Right ventricle myocardium superior (tissue), 1 donor: ENCODE measurements around the gene CCDC167. TPM values are rescaled to one million over a fixed set of nuclear protein-coding genes. Genes with fewer than 3 reads are reported as not detected.

Source experiments
- ATAC-seq: fragments of 200-7000 bp; cut with Tn5 transposase; one replicate; pipeline ENCODE4 v1.9.1; 2020; ENCODE audit warnings: mild to moderate bottlenecking; ENCODE audit not compliant: poor library complexity
- DNase-seq: peaks from one replicate; pipeline ENCODE4 v3.0.0-alpha.2; 2020
- intact Hi-C: fragments of 100-400 bp; cut with DNase I; formaldehyde crosslinking; loops from one replicate; pipeline ENCODE4 v1.11.2; 2022
- total RNA-seq: library from RNA; stranded (reverse); fragmentation: NEBNext Ultra II Directional; extraction: Animal tissue kit (Norgen Biotek cat#: 25700); gene quantifications from one replicate; pipeline ENCODE4 v1.2.1, GENCODE V29; 2021
- donor health status: DM: no; HTN: yes; CAD: no; lungs with severe emphysema.

CCDC167 gene
- total RNA-seq, 1 donor from 2014 or later, result 24.4 TPM

DNA sequence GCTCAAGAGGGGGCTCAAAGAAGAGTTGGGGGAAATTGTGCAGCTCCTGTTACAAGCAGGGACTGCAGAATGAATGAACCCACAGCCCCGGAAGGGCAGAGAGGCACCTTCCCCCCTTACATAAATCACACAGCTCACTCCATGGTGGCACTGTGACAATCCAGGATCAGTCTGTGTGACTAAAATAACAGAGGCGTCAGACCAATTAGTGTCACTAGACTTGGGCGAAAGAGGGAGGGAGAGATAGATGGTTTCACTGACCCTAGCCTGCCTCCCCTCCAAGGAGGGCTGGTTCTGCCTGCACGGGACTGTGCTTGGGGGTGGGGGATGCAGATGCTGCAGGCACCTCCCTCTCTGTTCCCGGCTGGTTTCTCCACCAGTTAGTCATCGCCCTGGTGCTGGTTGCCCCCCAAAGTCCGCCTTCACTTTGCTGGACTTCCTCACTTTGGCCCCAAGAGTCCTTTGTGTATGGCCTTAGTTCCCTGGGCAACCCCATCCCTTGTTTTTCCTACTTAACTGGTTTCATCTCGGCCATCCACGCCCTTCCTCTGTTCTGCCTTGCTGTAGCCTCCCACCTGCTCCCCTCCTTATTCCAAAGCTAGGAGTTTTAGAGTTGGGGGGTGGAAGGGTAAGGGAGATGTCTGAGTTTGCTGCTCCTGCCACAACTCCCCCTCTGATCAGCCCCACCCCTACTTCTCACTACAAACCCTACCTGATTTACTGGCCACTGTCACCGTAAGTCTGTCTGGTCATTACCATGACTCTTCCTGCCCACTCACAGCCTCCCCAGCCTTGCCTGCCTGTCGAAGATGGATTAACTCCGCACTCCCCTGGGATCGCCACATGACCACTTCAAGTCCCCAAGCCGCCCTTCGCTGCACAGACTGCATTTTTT, 17.7 kb downstream of the CCDC167 start:
- ATAC-seq (peak; percentile 83), DNase-seq (no peak)
- intact Hi-C loops, result loop anchor here (5.0 kb wide), 1 partner anchor 210 kb away; no protein-coding TSS in a partner anchor

GRCh38 chr6:37480951-37481534, 18.6 kb downstream of the CCDC167 start:
- no peak for DNase-seq
- intact Hi-C loops, result loop anchor here (5.0 kb wide), 1 partner anchor 211 kb away; no protein-coding TSS in a partner anchor
- no peak for ATAC-seq

- ATAC-seq, result no peak
- no peak for DNase-seq
- intact Hi-C loops, result loop anchor here (5.0 kb wide), 1 partner anchor 212 kb away; no protein-coding TSS in a partner anchor
Measured at GRCh38 chr6:37480118-37480736, 19.5 kb downstream of the CCDC167 start.

- intact Hi-C loops, result no loop called here
- DNase-seq (no peak), ATAC-seq (no peak)
Measured at GRCh38 chr6:37479266-37479854, 20.3 kb downstream of the CCDC167 start.

GRCh38 chr6:37478827-37479226, 20.9 kb downstream of the CCDC167 start:
- no peak for ATAC-seq
- DNase-seq, result no peak
- intact Hi-C loops, result no loop called here

GRCh38 chr6:37477656-37478435, 21.8 kb downstream of the CCDC167 start:
- ATAC-seq, result no peak
- intact Hi-C loops, result no loop called here

GRCh38 chr6:37477191-37477590, 22.5 kb downstream of the CCDC167 start:
- DNase-seq, result no peak
- no peak for ATAC-seq
- intact Hi-C loops, result no loop called here

More at GRCh38 chr6:37477656-37478435, 21.8 kb downstream of the CCDC167 start:
- no peak for DNase-seq

DNA sequence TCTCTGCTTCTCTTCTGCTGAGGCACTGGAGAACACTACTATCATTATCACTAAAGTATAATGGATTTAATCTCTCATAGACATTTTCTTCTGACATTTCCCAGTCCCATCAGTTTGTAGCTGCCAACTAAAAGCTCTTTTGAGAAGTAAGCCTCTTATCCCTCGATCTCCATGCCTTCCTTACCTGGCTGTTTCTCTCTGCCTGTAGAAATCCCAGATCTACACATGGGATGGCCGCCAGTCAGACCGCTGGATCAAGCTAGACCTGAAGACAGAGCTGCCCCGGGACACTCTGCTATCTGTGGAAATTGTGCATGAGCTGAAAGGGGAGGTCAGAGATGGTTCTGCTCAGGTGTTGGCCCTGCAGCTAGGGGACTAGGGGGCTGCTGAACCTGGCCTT, 25.4 kb downstream of the CCDC167 start:
- DNase-seq (no peak), ATAC-seq (no peak)
- intact Hi-C loops, result no loop called here

DNA sequence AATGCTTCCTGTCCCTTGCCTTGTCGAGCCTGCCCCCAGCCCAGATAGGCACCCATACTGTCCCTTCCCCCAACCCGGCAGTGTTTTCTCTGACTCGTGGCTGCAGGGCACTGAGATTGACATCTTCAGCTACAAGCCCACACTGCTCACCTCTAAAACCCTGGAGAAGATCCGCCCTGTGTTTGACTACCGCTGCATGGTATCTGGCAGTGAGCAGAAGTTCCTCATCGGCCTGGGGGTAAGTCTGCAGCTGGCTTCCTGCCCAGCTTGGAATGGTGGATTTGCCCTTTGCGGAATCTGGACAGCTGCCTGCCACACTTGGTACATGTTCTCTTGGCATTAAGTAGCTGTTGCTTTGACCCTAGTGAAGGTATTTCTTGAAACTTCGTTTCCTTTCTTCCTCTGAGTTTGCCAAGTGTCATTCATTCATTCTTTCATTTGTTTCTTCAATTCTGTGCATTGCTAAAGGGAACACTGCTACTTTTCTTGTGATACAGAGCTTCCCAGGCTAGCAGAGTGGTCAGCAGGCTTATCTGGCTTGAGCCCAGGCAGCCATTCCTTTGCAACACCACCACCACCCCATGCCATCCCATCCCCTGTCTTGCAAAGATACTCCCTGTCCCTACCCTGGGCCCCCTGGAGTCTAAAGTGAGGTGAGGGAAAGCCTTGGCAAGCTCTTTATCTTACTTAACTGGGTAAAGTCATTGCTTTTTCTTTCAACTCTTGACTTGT, 26.2 kb downstream of the CCDC167 start:
- ATAC-seq (peak; percentile 89), DNase-seq (peak; percentile 82)
- intact Hi-C loops, result no loop called here

GRCh38 chr6:37467718-37468117, 32.0 kb downstream of the CCDC167 start:
- intact Hi-C loops, result no loop called here
- ATAC-seq (no peak), DNase-seq (no peak)

DNA sequence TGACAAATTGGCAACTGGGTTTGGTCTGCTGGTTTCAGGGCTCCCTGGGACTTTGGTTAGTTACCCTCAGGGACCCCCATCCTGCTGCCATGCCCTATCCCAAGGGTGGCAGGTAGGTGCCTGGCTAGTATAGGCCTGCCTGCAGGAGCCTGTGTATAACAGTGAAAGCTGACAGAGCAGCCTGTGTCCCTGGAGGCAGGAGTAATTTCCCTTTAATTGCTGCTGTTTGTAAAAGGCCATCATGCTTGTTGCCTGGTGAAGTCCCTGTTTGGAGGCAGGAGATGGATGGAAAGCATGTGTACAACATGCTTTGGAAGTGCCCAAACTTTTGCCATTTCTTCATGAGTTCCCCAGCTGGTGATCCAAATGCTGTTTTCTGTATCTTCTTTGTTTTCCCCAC, 36.6 kb downstream of the CCDC167 start:
- DNase-seq, result no peak
- intact Hi-C loops, result no loop called here
- no peak for ATAC-seq

DNA sequence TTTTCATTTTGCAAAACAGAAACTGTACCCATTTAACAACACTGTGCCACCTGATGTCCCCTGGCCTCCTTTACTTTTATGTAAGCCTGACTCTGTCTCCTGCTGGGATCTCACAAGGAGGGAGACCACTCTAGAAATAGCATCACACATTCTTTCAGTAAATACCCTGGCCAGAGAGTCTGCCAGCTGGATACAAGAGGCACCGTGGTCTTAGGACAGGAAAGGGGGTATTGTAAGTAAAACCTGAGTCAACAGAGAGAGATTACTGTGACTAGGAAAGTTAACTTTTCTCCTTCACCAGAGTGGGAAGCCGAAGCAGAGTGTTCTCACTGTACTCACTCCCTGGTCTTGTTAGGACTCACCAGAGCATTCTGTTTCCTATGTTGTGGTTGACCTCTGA, 38.9 kb downstream of the CCDC167 start:
- ATAC-seq (no peak), DNase-seq (no peak)
- intact Hi-C loops, result no loop called here

- ATAC-seq (no peak), DNase-seq (no peak)
- intact Hi-C loops, result no loop called here
Measured at GRCh38 chr6:37459981-37460800, 39.5 kb downstream of the CCDC167 start.

DNA sequence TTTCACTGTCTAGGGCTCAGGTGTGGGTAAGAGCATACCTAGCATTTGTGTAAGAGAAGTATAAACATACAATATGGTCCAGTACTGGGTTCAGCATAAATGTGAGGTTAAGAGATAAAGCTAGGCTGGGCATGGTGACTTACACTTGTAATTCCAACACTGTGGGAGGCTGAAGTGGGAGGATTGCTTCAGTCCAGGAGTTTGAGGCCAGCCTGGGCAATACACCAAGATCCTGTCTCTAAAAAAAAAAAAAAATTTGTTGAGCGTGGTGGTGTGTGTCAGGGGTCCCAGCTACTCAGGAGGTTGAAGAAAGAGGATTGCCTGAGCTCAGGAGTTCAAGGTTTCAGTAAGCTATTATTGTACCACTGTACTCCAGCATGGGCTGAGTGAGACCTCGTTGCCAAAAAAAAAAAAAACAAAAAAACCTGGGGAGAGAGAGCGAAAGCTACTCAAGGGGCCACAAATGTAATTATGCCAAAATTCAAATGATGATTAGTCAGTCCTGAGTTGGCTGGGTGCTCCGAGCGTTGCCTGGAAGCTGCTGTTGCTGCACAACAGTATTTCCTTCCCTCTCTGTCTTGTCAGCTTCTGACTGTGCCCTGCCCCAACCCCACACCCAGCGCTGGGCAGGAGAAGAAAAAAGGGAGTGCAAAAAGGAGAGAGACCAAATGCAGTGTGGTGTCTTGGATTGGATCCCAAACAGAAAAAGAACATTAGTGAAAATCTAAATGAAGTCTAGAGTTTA, 42.7 kb downstream of the CCDC167 start:
- ATAC-seq, result peak; percentile 60
- peak; percentile 54 for DNase-seq
- intact Hi-C loops, result no loop called here

DNA sequence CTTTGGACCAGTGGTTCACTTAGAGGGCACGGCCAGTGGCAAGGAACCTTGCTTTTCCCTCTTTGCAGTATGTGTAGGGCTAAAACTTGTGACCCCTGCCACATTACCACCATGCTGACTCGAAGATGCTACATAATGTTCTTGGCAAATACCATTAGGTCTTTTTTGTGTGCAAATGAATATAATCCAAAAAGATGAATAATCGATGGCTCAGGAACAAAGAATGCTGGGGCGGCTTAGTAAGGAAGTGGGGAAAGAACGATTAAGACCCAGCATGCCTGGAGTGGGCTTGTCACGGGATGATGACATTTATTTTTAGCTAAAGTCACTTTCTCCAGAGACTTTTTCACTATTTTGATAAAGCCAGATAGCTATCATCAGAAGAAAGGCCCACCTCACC, 43.6 kb downstream of the CCDC167 start:
- ATAC-seq, result no peak
- no peak for DNase-seq
- intact Hi-C loops, result no loop called here

GRCh38 chr6:37454420-37455140, 45.1 kb downstream of the CCDC167 start:
- intact Hi-C loops, result no loop called here
- no peak for DNase-seq
- no peak for ATAC-seq
